Sigmoid colon (tissue), 7 donors: ENCODE results near the gene C12orf57. TPM values are rescaled to one million over a fixed set of nuclear protein-coding genes. Genes with fewer than 3 reads are reported as not detected.

Experiments used
- DNase-seq: peaks from one replicate; pipeline ENCODE4 v3.0.0-alpha.2; 2019
- H3K27ac ChIP-seq, 4 donors: fragments of 200-600 bp; sonication (generic); one replicate each; pipeline ENCODE4 v1.5.1; 2016 to 2019; ENCODE audit warnings: mild to moderate bottlenecking in 1 of 4
- H3K27me3 ChIP-seq, 3 donors: fragments of 200-600 bp; sonication (generic); one replicate each; pipeline ENCODE4 v1.5.1; 2019; ENCODE audit warnings: mild to moderate bottlenecking in 1 of 3
- H3K36me3 ChIP-seq, 4 donors: fragments of 200-600 bp; sonication (generic); one replicate each; pipeline ENCODE4 v1.5.1; 2016 to 2019
- H3K4me1 ChIP-seq, 4 donors: fragments of 200-600 bp; sonication (generic); one replicate each; pipeline ENCODE4 v1.5.1; 2017 to 2019
- H3K4me3 ChIP-seq, 4 donors: fragments of 200-600 bp; sonication (generic); one replicate each; pipeline ENCODE4 v1.5.1; 2017 to 2019; ENCODE audit warnings: mild to moderate bottlenecking in 2 of 4, moderate library complexity in 1 of 4
- H3K9me3 ChIP-seq, 4 donors: fragments of 200-600 bp in 3 of 4; sonication (generic) in 3 of 4; one replicate each; pipeline versions ENCODE4 v1.5.1 to v1.6.1; 2013 to 2019
- EP300 ChIP-seq, 4 donors: sonication (generic); formaldehyde crosslinking; IDR thresholded peaks; one replicate each; pipeline ENCODE4 v1.6.1; 2017; ENCODE audit warnings: antibody characterized with exemption in 4 of 4
- POLR2A ChIP-seq, 2 donors: fragments of 450-650 bp; IDR thresholded peaks; one replicate each; pipeline ENCODE4 v1.6.1; 2016; ENCODE audit warnings: antibody characterized with exemption in 2 of 2, mild to moderate bottlenecking in 2 of 2, moderate library complexity in 2 of 2
- POLR2AphosphoS5 ChIP-seq, 4 donors: sonication (generic); formaldehyde crosslinking; IDR thresholded peaks; one replicate each; pipeline ENCODE4 v1.6.1; 2017; ENCODE audit warnings: antibody characterized with exemption in 4 of 4
- WGBS, 2 donors: extraction: QIAGEN DNeasy Blood & Tissue Kit; methylation state at CpG; one replicate each; pipeline ENCODE4 v1.1.7; 2013; 5-methylcytosine and 5-hydroxymethylcytosine counted together
- intact Hi-C: fragments of 100-400 bp; cut with DNase I; formaldehyde crosslinking; loops from one replicate; pipeline ENCODE4 v1.15.1; 2023
- polyA plus RNA-seq, 3 donors: library from polyadenylated mRNA; stranded (reverse); fragments of 200-250 nt; gene quantifications; one replicate each; pipeline ENCODE4 v1.2.3, GENCODE V29; 2013
- total RNA-seq, 4 donors: library from RNA; depleted of rRNA; stranded (reverse); fragments of >200 nt; gene quantifications; one replicate each; pipeline ENCODE4 v1.1.0, GENCODE V29; 2016
- TF ChIP-seq, protein P1 (sequence below), 4 experiments: fragments of 450-650 bp in 3 of 4; fragments of 200-600 bp in 1 of 4; IDR thresholded peaks; one replicate each; pipeline ENCODE4 v1.5.1; 2016 to 2019; ENCODE audit warnings: antibody characterized with exemption in 4 of 4, mild to moderate bottlenecking in 3 of 4, moderate library complexity in 2 of 4
- donor health status: healthy with polysubstance abuse.
- donor health status: Bipolar disorder and iron deficiency.
- donor health status: healthy.

The C12orf57 gene
- total and polyA plus RNA-seq, 7 donors, result 305 to 810 (median 623) TPM

DNA sequence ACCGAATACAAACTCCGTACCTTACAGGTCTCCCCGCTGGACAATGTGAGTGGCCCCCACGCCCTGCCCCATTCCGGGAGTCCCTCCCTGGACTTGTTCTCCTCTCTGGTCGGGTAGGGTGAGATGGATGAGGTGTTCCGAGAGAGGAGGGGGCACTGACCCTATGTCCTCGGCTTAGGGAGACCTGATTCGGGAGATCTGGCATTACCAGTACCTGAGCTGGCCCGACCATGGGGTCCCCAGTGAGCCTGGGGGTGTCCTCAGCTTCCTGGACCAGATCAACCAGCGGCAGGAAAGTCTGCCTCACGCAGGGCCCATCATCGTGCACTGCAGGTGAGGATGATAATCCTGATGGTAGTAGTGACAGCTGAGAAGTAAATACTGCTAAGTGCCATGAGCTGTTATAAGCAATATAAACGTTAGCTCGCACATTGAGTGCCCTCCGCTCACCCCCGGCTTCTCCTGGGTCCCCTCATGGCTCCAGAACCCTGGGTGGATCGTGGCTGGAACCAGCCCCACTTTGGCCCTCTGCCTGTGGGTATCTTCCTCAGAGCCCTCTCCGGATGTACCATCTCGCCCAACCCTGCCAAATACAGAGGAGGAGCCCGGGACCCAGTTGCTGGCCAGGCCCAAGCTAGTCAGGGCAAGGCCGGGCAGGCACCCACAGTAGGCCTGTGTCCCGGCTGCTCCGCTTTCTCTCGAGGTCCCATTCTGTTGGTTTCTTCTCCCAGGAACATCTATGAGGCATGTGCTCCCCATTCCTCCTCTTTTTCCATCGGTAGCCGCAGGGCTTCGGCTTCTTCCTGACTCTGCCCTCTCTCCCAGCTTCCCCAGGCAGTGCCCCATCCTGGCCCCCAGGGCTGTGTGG, 14.2 kb downstream of the C12orf57 start:
- peaks cover 0 to 36% (median 26%) of the 10 kb centered on the region in 4 donors for H3K4me1 ChIP-seq
- TF ChIP-seq EP300 (IDR thresholded peaks at IDR 0.05) (no peak), POLR2AphosphoS5 (IDR thresholded peaks at IDR 0.05) (no peak), POLR2A (IDR thresholded peaks at IDR 0.05) (no peak)
- TF ChIP-seq, protein P1, sequence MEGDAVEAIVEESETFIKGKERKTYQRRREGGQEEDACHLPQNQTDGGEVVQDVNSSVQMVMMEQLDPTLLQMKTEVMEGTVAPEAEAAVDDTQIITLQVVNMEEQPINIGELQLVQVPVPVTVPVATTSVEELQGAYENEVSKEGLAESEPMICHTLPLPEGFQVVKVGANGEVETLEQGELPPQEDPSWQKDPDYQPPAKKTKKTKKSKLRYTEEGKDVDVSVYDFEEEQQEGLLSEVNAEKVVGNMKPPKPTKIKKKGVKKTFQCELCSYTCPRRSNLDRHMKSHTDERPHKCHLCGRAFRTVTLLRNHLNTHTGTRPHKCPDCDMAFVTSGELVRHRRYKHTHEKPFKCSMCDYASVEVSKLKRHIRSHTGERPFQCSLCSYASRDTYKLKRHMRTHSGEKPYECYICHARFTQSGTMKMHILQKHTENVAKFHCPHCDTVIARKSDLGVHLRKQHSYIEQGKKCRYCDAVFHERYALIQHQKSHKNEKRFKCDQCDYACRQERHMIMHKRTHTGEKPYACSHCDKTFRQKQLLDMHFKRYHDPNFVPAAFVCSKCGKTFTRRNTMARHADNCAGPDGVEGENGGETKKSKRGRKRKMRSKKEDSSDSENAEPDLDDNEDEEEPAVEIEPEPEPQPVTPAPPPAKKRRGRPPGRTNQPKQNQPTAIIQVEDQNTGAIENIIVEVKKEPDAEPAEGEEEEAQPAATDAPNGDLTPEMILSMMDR (IDR thresholded peaks at IDR 0.05), result no peak
- peak overlapping the region in 1 of 4 donors; percentile 50 for H3K27ac ChIP-seq
- H3K27me3 ChIP-seq, result no peaks in the 10 kb centered on the region
- intact Hi-C loops, result no loop called here
- DNase-seq, result peak; percentile 63
- no peak overlapping the region for H3K4me3 ChIP-seq
- H3K9me3 ChIP-seq, result no peaks in the 10 kb centered on the region
- H3K36me3 ChIP-seq, result no peaks in the 10 kb centered on the region
- WGBS, 2 donors, result 83 to 88% methylated on average over 28 of the region's 28 CpGs

DNA sequence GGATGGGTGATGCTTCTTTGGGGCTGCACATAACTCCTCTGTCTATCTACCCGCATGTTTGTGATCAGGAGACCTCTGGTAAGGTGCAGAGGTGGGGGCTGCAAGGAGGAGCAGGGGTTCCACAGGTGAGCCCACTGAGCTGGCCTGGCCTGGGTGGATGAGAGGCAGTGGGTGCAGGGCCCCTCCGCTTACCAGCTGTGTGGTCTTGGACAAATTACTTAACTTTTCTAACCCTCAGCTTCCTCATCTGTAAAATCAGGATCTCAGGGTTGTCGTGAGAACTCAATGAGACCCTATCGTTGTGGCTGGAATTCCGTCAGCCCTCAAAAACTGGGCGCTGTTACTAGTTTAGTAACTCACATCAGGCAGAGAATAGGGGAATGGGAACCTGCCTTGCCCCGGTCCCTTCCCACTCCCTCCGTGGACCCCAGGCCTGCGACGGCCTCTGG, 14.8 kb downstream of the C12orf57 start:
- Histone ChIP-seq H3K9me3 (no peaks in the 10 kb centered on the region), H3K27ac (peak overlapping the region in 1 of 4 donors; percentile 50), H3K4me3 (no peak overlapping the region), H3K36me3 (no peaks in the 10 kb centered on the region), H3K4me1 (peaks cover 0 to 36% (median 26%) of the 10 kb centered on the region in 4 donors), H3K27me3 (no peaks in the 10 kb centered on the region)
- WGBS, 2 donors, result 48 to 84% methylated on average over 10 of the region's 10 CpGs
- intact Hi-C loops, result no loop called here
- peak; percentile 62 for DNase-seq
- TF ChIP-seq, protein P1 (IDR thresholded peaks at IDR 0.05), result no peak
- no peak for TF ChIP-seq POLR2A (IDR thresholded peaks at IDR 0.05)
- TF ChIP-seq EP300 (IDR thresholded peaks at IDR 0.05), result no peak
- TF ChIP-seq POLR2AphosphoS5 (IDR thresholded peaks at IDR 0.05), result no peak

DNA sequence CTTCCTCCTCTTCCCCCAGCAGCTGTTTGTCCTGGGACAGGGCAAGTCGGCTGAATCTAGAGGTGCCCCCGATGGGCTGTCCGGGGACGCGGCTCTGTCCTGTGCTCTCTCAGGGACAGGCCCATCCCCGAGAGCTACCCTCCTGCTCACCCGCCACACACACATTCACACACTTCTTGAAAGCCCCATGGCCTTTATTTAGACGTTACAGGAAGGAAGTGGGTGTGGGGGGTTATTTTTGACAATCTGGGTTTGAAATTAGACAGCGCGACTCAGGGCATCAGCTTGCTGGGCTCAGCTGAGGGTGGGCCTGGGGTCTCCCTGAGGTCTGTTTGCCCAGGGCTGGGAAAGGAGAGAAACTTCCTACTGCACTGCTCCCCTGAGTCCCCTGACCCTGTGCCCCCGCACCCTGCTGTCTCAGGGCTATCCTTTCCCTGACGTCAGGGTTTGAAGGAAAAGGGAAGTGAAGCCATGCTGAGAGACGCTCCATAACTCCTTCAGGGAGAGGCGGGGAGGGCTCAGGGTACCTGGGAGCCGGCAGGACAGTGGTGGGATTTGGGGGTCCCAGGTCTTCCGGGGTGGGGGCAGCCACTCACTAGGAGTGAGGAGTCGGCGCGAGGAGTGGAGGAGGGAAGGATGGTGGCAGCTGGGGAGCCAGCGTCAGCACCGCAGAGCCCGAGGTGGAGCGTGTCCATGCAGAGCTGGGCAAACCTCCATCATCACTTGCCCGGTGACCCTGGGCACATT, 15.4 kb downstream of the C12orf57 start:
- H3K4me3 ChIP-seq, result no peak overlapping the region

DNA sequence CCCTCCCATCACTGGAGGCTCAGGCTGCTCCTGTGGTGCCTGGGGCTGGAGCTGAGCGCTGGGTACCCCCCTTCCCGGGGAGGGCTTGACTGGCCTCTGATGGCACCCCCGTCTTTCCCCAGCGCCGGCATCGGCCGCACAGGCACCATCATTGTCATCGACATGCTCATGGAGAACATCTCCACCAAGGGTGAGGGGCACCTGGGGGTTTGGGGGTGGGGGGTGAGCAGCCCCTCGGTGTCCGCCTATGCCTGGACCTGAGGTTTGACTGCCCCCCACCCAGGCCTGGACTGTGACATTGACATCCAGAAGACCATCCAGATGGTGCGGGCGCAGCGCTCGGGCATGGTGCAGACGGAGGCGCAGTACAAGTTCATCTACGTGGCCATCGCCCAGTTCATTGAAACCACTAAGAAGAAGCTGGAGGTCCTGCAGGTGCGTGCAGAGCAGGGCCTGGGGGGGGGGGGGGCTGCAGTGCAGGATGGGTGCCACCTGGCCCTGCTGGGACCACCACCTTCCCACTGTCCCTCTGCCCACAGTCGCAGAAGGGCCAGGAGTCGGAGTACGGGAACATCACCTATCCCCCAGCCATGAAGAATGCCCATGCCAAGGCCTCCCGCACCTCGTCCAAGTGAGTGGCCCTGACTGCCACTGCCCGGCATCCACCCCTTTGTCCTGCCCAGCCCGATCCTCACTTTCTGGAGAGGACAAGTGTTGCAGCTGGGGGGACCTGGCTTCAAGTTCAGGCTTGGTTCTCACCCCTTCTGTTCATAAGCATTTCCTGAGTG, 16.2 kb downstream of the C12orf57 start:
- Histone ChIP-seq H3K27me3 (no peaks in the 10 kb centered on the region), H3K27ac (peak overlapping the region in 1 of 4 donors; percentile 81), H3K9me3 (no peaks in the 10 kb centered on the region), H3K4me1 (peaks cover 0 to 42% (median 29%) of the 10 kb centered on the region in 4 donors), H3K4me3 (no peak overlapping the region), H3K36me3 (no peaks in the 10 kb centered on the region)
- TF ChIP-seq POLR2A (IDR thresholded peaks at IDR 0.05), result no peak
- TF ChIP-seq, protein P1 (IDR thresholded peaks at IDR 0.05), result no peak
- TF ChIP-seq EP300 (IDR thresholded peaks at IDR 0.05), result no peak
- TF ChIP-seq POLR2AphosphoS5 (IDR thresholded peaks at IDR 0.05), result no peak
- intact Hi-C loops, result no loop called here
- peak; percentile 64 for DNase-seq
- WGBS, 2 donors, result 89 to 91% methylated on average over 26 of the region's 26 CpGs

More for the DNA sequence above, 15.4 kb downstream of the C12orf57 start:
- DNase-seq, result peak; percentile 68
- Histone ChIP-seq H3K27ac (peak overlapping the region in 1 of 4 donors; percentile 50), H3K4me1 (peaks cover 0 to 36% (median 25%) of the 10 kb centered on the region in 4 donors), H3K27me3 (no peaks in the 10 kb centered on the region), H3K36me3 (no peaks in the 10 kb centered on the region), H3K9me3 (no peaks in the 10 kb centered on the region)
- 44 to 84% methylated on average over 24 of the region's 24 CpGs for WGBS, 2 donors
- TF ChIP-seq POLR2A (IDR thresholded peaks at IDR 0.05) (no peak), POLR2AphosphoS5 (IDR thresholded peaks at IDR 0.05) (no peak), EP300 (IDR thresholded peaks at IDR 0.05) (no peak)
- TF ChIP-seq, protein P1 (IDR thresholded peaks at IDR 0.05), result no peak
- intact Hi-C loops, result no loop called here
